Activated CD4-positive, alpha-beta T cell treated with anti-CD3 and anti-CD28 coated beads for 1 hour (primary cell): Measurements from ENCODE around the gene RAP1A.
"Not testable (repeated sequence)": the region's sequence is repeated elsewhere in the genome, so short reads cannot be mapped to it uniquely, and the experiment has no call there.

Experiments used
- DNase-seq: peaks from one replicate; pipeline ENCODE4 v3.0.0-alpha.2; 2020

RAP1A gene

GRCh38 chr1:111739194-111739924 is 119.8 kb downstream of the RAP1A start, which contains the start of gene INKA2:
TSS of gene INKA2 (minus strand) at chr1:111739395. CDS start at chr1:111739242, 153 bp downstream.
- DNase-seq, result peak; percentile 43

- no peak for DNase-seq
Measured at GRCh38 chr1:111739925-111740765, 120.6 kb downstream of the RAP1A start.

GRCh38 chr1:111742292-111742691 is 122.7 kb downstream of the RAP1A start:
- DNase-seq, result not testable (repeated sequence)

- no peak for DNase-seq
Measured at GRCh38 chr1:111742938-111743549, 123.5 kb downstream of the RAP1A start.

GRCh38 chr1:111743679-111744101 is 124.1 kb downstream of the RAP1A start:
- no peak for DNase-seq

GRCh38 chr1:111745675-111746613 is 126.4 kb downstream of the RAP1A start:
- DNase-seq, result no peak

GRCh38 chr1:111746614-111746999 is 127.0 kb downstream of the RAP1A start:
- no peak for DNase-seq

GRCh38 chr1:111747282-111747734 is 127.7 kb downstream of the RAP1A start:
- peak; percentile 28 for DNase-seq

- DNase-seq, result no peak
Measured at GRCh38 chr1:111747947-111748346, 128.4 kb downstream of the RAP1A start.

GRCh38 chr1:111749628-111750027 is 130.0 kb downstream of the RAP1A start:
- no peak for DNase-seq

- DNase-seq, result no peak
Measured at GRCh38 chr1:111750856-111751255, 131.3 kb downstream of the RAP1A start.

GRCh38 chr1:111751906-111752575 is 132.5 kb downstream of the RAP1A start:
- no peak for DNase-seq

- DNase-seq, result no peak
Measured at GRCh38 chr1:111754984-111755330, 135.4 kb downstream of the RAP1A start.

- DNase-seq, result peak; percentile 92
Measured at GRCh38 chr1:111755331-111756123, 135.9 kb downstream of the RAP1A start, which contains the start of gene DDX20. TSS of gene DDX20 (plus strand) at chr1:111755901. CDS start at chr1:111755925, 24 bp downstream.

- DNase-seq, result no peak
Measured at GRCh38 chr1:111756124-111756513, 136.5 kb downstream of the RAP1A start.

- no peak for DNase-seq
Measured at GRCh38 chr1:111758373-111758772, 138.8 kb downstream of the RAP1A start.

- no peak for DNase-seq
Measured at GRCh38 chr1:111761717-111762116, 142.1 kb downstream of the RAP1A start.

GRCh38 chr1:111762332-111762731 is 142.7 kb downstream of the RAP1A start:
- DNase-seq, result no peak
